Uterus (tissue), 2 donors: Measurements from ENCODE around the gene PODN.

ENCODE experiments used
- POLR2A ChIP-seq, 2 donors: fragments of 450-650 bp; IDR thresholded peaks; one replicate each; pipeline ENCODE4 v1.6.1; 2016; ENCODE audit warnings: antibody characterized with exemption in 2 of 2, mild to moderate bottlenecking in 1 of 2, moderate library complexity in 1 of 2
- TF ChIP-seq, protein P1 (sequence below), 4 experiments: fragments of 200-600 bp in 2 of 4; fragments of 450-650 bp in 2 of 4; sonication (generic) in 2 of 4; IDR thresholded peaks; one replicate each; pipeline ENCODE4 v1.5.1; 2016 to 2019; ENCODE audit warnings: antibody characterized with exemption in 4 of 4, mild to moderate bottlenecking in 2 of 4, moderate library complexity in 1 of 4

DNA sequence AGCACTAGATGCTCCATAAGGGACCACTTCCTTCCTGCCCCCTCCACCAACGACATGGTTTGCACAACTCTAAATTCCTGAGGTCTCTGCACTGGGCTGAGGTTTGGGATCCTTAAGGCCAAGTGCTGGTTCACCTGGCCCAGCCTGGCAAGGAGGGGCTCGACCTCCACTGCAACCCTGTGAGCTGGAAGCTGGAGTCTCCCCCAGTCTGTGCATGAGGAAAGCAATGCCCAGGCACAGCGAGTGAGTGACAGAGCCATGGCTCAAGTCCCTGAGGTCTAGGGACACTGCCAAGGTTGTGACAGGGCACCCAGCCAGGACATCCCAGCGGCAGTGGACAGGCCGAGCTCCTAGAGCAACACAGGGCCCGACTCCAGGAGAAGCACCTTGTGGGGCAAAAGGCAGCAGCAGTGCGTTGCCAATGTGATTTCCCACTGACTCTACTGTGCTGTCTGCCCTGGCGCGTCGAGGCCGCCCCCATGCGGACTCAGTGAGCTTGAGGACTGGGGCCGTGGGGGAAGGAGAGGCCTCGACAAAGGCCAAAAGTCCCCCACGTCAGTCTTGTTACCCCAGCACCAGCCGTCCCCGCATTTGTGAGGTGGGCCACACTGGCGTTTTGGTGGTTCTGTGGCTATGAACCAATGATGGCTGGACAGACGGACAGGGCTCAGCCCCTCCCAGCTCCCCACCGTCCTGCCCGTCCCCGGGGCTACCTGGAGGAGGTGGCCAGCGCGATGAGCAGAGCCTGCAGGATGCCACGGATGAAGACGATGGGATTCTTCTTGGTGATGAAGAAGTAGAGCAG is 30.0 kb downstream of the PODN start:
- TF ChIP-seq, protein P1, sequence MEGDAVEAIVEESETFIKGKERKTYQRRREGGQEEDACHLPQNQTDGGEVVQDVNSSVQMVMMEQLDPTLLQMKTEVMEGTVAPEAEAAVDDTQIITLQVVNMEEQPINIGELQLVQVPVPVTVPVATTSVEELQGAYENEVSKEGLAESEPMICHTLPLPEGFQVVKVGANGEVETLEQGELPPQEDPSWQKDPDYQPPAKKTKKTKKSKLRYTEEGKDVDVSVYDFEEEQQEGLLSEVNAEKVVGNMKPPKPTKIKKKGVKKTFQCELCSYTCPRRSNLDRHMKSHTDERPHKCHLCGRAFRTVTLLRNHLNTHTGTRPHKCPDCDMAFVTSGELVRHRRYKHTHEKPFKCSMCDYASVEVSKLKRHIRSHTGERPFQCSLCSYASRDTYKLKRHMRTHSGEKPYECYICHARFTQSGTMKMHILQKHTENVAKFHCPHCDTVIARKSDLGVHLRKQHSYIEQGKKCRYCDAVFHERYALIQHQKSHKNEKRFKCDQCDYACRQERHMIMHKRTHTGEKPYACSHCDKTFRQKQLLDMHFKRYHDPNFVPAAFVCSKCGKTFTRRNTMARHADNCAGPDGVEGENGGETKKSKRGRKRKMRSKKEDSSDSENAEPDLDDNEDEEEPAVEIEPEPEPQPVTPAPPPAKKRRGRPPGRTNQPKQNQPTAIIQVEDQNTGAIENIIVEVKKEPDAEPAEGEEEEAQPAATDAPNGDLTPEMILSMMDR (IDR thresholded peaks at IDR 0.05): no peak
- no peak for TF ChIP-seq POLR2A (IDR thresholded peaks at IDR 0.05)
